Measurements from ENCODE around the gene TMEM174.

Gene TMEM174

GRCh38 chr5:73179730-73180129 is 6.7 kb downstream of the TMEM174 start:
- no CpG with 5 or more reads among the region's 3 CpGs for WGBS, 2 donors (ENCODE audit: extremely low coverage in 2 of 2, insufficient read length in 2 of 2, insufficient replicate concordance in 1 of 2)
- no peak overlapping the region for H3K4me3 ChIP-seq (ENCODE audit: low read length in 2 of 2)

DNA sequence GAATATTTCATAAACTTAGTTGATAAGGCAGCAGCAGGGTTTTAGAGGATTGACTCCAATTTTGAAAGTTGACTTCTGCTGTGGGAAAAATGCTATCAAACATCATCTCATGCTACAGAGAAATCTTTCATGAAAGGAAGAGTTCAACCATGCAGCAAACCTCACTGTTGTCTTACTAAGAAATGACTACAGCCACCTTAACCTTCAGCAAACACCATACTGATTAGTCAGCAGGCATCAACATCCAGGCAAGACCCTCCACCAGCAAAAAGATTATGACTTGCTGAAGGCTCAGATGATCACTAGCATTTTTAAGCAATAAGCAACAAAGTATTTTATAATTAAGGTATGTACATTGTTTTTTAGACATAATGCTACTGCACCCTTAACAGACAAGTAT is 7.6 kb downstream of the TMEM174 start:
- Histone ChIP-seq H3K4me3 (ENCODE audit: low read length in 2 of 2) (no peak overlapping the region), H2BK120ac (ENCODE audit: low read depth, low read length) (no peak overlapping the region), H2AFZ (ENCODE audit: low read length) (no peak overlapping the region), H4K91ac (ENCODE audit: low read depth, low read length, poor library complexity) (no peak overlapping the region), H2BK12ac (ENCODE audit: low read length) (no peak overlapping the region), H3K36me3 (replicated peaks in 1 of 2; ENCODE audit: control insufficient read depth in 2 of 2, insufficient read depth in 2 of 2, low read length in 2 of 2) (no peaks in the 10 kb centered on the region), H3K23ac (ENCODE audit: low read depth, low read length, poor library complexity) (no peak overlapping the region), H3K4me2 (ENCODE audit: insufficient read depth, low read length, poor library complexity, severe bottlenecking) (no peak overlapping the region), H4K8ac (ENCODE audit: low read depth, low read length) (no peak overlapping the region), H2BK5ac (ENCODE audit: low read length) (no peak overlapping the region), H3K9me3 (replicated peaks in 1 of 2; ENCODE audit: control insufficient read depth in 2 of 2, insufficient read depth in 1 of 2, low read depth in 1 of 2, low read length in 2 of 2) (peaks cover 0 to 6% of the 10 kb centered on the region in 2 donors), H3K18ac (ENCODE audit: low read length) (no peak overlapping the region), H3K14ac (ENCODE audit: low read length) (no peak overlapping the region), H3K27ac (replicated peaks; ENCODE audit: low read length) (no peak overlapping the region), H2AK5ac (ENCODE audit: low read depth, low read length) (no peak overlapping the region), H3K4me1 (ENCODE audit: control insufficient read depth in 2 of 2, insufficient read depth in 1 of 2, low read depth in 1 of 2, low read length in 2 of 2) (no peaks in the 10 kb centered on the region), H3K27me3 (ENCODE audit: control insufficient read depth in 3 of 3, insufficient read depth in 3 of 3, low read depth in 1 of 3, low read length in 3 of 3) (no peaks in the 10 kb centered on the region), H2BK15ac (ENCODE audit: low read length) (no peak overlapping the region), H3K4ac (ENCODE audit: low read length) (no peak overlapping the region), H3K9ac (ENCODE audit: low read depth, low read length, poor library complexity) (no peak overlapping the region), H3K79me1 (ENCODE audit: low read depth, low read length) (no peaks in the 10 kb centered on the region)
- DNase-seq (ENCODE audit: low spot score): no peak

More at GRCh38 chr5:73179730-73180129, 6.7 kb downstream of the TMEM174 start:
- H2AFZ ChIP-seq (ENCODE audit: low read length): no peak overlapping the region
- no peak overlapping the region for H2BK120ac ChIP-seq (ENCODE audit: low read depth, low read length)
- H3K9ac ChIP-seq (ENCODE audit: low read depth, low read length, poor library complexity): no peak overlapping the region
- H3K18ac ChIP-seq (ENCODE audit: low read length): no peak overlapping the region
- H2BK15ac ChIP-seq (ENCODE audit: low read length): no peak overlapping the region
- no peak overlapping the region for H4K8ac ChIP-seq (ENCODE audit: low read depth, low read length)
- H3K14ac ChIP-seq (ENCODE audit: low read length): no peak overlapping the region
- H3K4me1 ChIP-seq (ENCODE audit: control insufficient read depth in 2 of 2, insufficient read depth in 1 of 2, low read depth in 1 of 2, low read length in 2 of 2): no peaks in the 10 kb centered on the region
- H3K4me2 ChIP-seq (ENCODE audit: insufficient read depth, low read length, poor library complexity, severe bottlenecking): no peak overlapping the region
- no peaks in the 10 kb centered on the region for H3K36me3 ChIP-seq (replicated peaks in 1 of 2; ENCODE audit: control insufficient read depth in 2 of 2, insufficient read depth in 2 of 2, low read length in 2 of 2)
- H2AK5ac ChIP-seq (ENCODE audit: low read depth, low read length): no peak overlapping the region
- no peak overlapping the region for H3K27ac ChIP-seq (replicated peaks; ENCODE audit: low read length)
- no peak overlapping the region for H2BK5ac ChIP-seq (ENCODE audit: low read length)
- peaks cover 0 to 4% of the 10 kb centered on the region in 2 donors for H3K9me3 ChIP-seq (replicated peaks in 1 of 2; ENCODE audit: control insufficient read depth in 2 of 2, insufficient read depth in 1 of 2, low read depth in 1 of 2, low read length in 2 of 2)
- H4K91ac ChIP-seq (ENCODE audit: low read depth, low read length, poor library complexity): no peak overlapping the region
- H3K4ac ChIP-seq (ENCODE audit: low read length): no peak overlapping the region
- DNase-seq (ENCODE audit: low spot score): no peak
- no peaks in the 10 kb centered on the region for H3K27me3 ChIP-seq (ENCODE audit: control insufficient read depth in 3 of 3, insufficient read depth in 3 of 3, low read depth in 1 of 3, low read length in 3 of 3)
- H3K23ac ChIP-seq (ENCODE audit: low read depth, low read length, poor library complexity): no peak overlapping the region
- no peak overlapping the region for H2BK12ac ChIP-seq (ENCODE audit: low read length)
- H3K79me1 ChIP-seq (ENCODE audit: low read depth, low read length): no peaks in the 10 kb centered on the region

- Histone ChIP-seq H3K23ac (ENCODE audit: low read depth, low read length, poor library complexity) (no peak overlapping the region), H3K27ac (replicated peaks; ENCODE audit: low read length) (no peak overlapping the region), H2BK12ac (ENCODE audit: low read length) (no peak overlapping the region), H4K8ac (ENCODE audit: low read depth, low read length) (no peak overlapping the region), H3K4me2 (ENCODE audit: insufficient read depth, low read length, poor library complexity, severe bottlenecking) (no peak overlapping the region), H3K9ac (ENCODE audit: low read depth, low read length, poor library complexity) (no peak overlapping the region), H3K4ac (ENCODE audit: low read length) (no peak overlapping the region), H2BK5ac (ENCODE audit: low read length) (no peak overlapping the region), H2BK120ac (ENCODE audit: low read depth, low read length) (no peak overlapping the region), H3K79me1 (ENCODE audit: low read depth, low read length) (no peaks in the 10 kb centered on the region), H3K4me3 (ENCODE audit: low read length in 2 of 2) (no peak overlapping the region), H2BK15ac (ENCODE audit: low read length) (no peak overlapping the region), H2AFZ (ENCODE audit: low read length) (no peak overlapping the region), H3K4me1 (ENCODE audit: control insufficient read depth in 2 of 2, insufficient read depth in 1 of 2, low read depth in 1 of 2, low read length in 2 of 2) (no peaks in the 10 kb centered on the region), H3K27me3 (ENCODE audit: control insufficient read depth in 3 of 3, insufficient read depth in 3 of 3, low read depth in 1 of 3, low read length in 3 of 3) (no peaks in the 10 kb centered on the region), H3K18ac (ENCODE audit: low read length) (no peak overlapping the region), H2AK5ac (ENCODE audit: low read depth, low read length) (no peak overlapping the region), H4K91ac (ENCODE audit: low read depth, low read length, poor library complexity) (no peak overlapping the region), H3K36me3 (replicated peaks in 1 of 2; ENCODE audit: control insufficient read depth in 2 of 2, insufficient read depth in 2 of 2, low read length in 2 of 2) (no peaks in the 10 kb centered on the region), H3K9me3 (replicated peaks in 1 of 2; ENCODE audit: control insufficient read depth in 2 of 2, insufficient read depth in 1 of 2, low read depth in 1 of 2, low read length in 2 of 2) (peaks cover 0 to 6% of the 10 kb centered on the region in 2 donors), H3K14ac (ENCODE audit: low read length) (no peak overlapping the region)
- no peak for DNase-seq (ENCODE audit: low spot score)
Measured at GRCh38 chr5:73182307-73182706, 9.3 kb downstream of the TMEM174 start.

DNA sequence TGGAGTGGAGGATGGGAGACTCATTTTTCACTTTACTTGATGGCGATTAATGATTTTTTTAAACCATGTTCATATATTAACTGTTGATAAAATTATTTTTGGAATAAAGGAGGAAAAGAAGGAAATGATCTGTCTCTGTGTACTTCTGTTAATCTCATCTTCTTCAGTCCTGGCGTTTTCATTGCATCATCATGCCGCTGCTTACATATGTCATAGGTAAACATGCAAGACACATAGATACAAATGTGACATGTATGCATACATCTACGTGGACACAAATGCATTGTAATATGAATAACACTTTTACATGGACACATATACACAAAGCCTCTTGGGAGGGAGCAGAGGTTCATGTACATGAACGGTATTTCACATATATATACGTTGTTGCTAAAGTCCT is 10.0 kb downstream of the TMEM174 start:
- H3K27ac ChIP-seq (replicated peaks; ENCODE audit: low read length): no peak overlapping the region
- no peak overlapping the region for H4K91ac ChIP-seq (ENCODE audit: low read depth, low read length, poor library complexity)
- no peaks in the 10 kb centered on the region for H3K79me1 ChIP-seq (ENCODE audit: low read depth, low read length)
- H4K8ac ChIP-seq (ENCODE audit: low read depth, low read length): no peak overlapping the region
- no peaks in the 10 kb centered on the region for H3K36me3 ChIP-seq (replicated peaks in 1 of 2; ENCODE audit: control insufficient read depth in 2 of 2, insufficient read depth in 2 of 2, low read length in 2 of 2)
- H2BK5ac ChIP-seq (ENCODE audit: low read length): no peak overlapping the region
- no peak overlapping the region for H3K4ac ChIP-seq (ENCODE audit: low read length)
- no peaks in the 10 kb centered on the region for H3K4me1 ChIP-seq (ENCODE audit: control insufficient read depth in 2 of 2, insufficient read depth in 1 of 2, low read depth in 1 of 2, low read length in 2 of 2)
- H3K14ac ChIP-seq (ENCODE audit: low read length): no peak overlapping the region
- no peak for DNase-seq (ENCODE audit: low spot score)
- H2BK12ac ChIP-seq (ENCODE audit: low read length): no peak overlapping the region
- no peak overlapping the region for H2BK15ac ChIP-seq (ENCODE audit: low read length)
- no CpG with 5 or more reads among the region's 6 CpGs for WGBS, 2 donors (ENCODE audit: extremely low coverage in 2 of 2, insufficient read length in 2 of 2, insufficient replicate concordance in 1 of 2)
- no peak overlapping the region for H2AFZ ChIP-seq (ENCODE audit: low read length)
- peaks cover 0 to 6% of the 10 kb centered on the region in 2 donors for H3K9me3 ChIP-seq (replicated peaks in 1 of 2; ENCODE audit: control insufficient read depth in 2 of 2, insufficient read depth in 1 of 2, low read depth in 1 of 2, low read length in 2 of 2)
- no peak overlapping the region for H3K4me3 ChIP-seq (ENCODE audit: low read length in 2 of 2)
- no peak overlapping the region for H3K9ac ChIP-seq (ENCODE audit: low read depth, low read length, poor library complexity)
- H3K27me3 ChIP-seq (ENCODE audit: control insufficient read depth in 3 of 3, insufficient read depth in 3 of 3, low read depth in 1 of 3, low read length in 3 of 3): no peaks in the 10 kb centered on the region
- H3K4me2 ChIP-seq (ENCODE audit: insufficient read depth, low read length, poor library complexity, severe bottlenecking): no peak overlapping the region
- no peak overlapping the region for H3K18ac ChIP-seq (ENCODE audit: low read length)
- H2BK120ac ChIP-seq (ENCODE audit: low read depth, low read length): no peak overlapping the region
- H3K23ac ChIP-seq (ENCODE audit: low read depth, low read length, poor library complexity): no peak overlapping the region
- no peak overlapping the region for H2AK5ac ChIP-seq (ENCODE audit: low read depth, low read length)
